H1 (cell line): ENCODE data around the gene C2orf74. TPM values are rescaled to one million over a fixed set of nuclear protein-coding genes. Genes with fewer than 3 reads are reported as not detected.

Source experiments
- CTCF ChIA-PET: fragments of 300-600 bp; sonication (Branson Sonifier 250); formaldehyde crosslinking; loops from one replicate; lab custom pipeline; 2021; ENCODE audit not compliant: partially characterized antibody; lab: Charles Lee
- POLR2A ChIA-PET: fragments of 300-600 bp; sonication (Branson Sonifier 250); formaldehyde crosslinking; loops from one replicate; lab custom pipeline; 2021; ENCODE audit warnings: inconsistent platforms; ENCODE audit not compliant: partially characterized antibody; lab: Charles Lee
- DNase-seq, 2 experiments: peaks; one replicate each; pipeline versions ENCODE4 v3.0.0 to v3.0.0-alpha.2; 2010 to 2022; ENCODE audit warnings: low spot score in 2 of 2, low read depth in 1 of 2, mixed read lengths in 1 of 2
- FAIRE-seq: peaks from 2 replicates; lab custom pipeline; 2011; peaks lifted over from hg19 to GRCh38; lab: Jason Lieb, UNC
- H2AFZ ChIP-seq: 2 replicates; pipeline ENCODE4 v1.8.1; 2012; ENCODE audit warnings: low read length, inconsistent platforms
- H2AK5ac ChIP-seq: 2 replicates; pipeline ENCODE4 v1.6.1; 2013; ENCODE audit warnings: low read depth, low read length
- H2BK120ac ChIP-seq: replicated peaks from 2 replicates; pipeline ENCODE3; 2013; ENCODE audit warnings: low read depth, low read length, inconsistent platforms
- H2BK12ac ChIP-seq: 2 replicates; pipeline ENCODE4 v1.6.1; 2013; ENCODE audit warnings: low read depth, low read length
- H2BK15ac ChIP-seq: 2 replicates; pipeline ENCODE4 v1.6.1; 2013; ENCODE audit warnings: low read length
- H2BK20ac ChIP-seq: 2 replicates; pipeline ENCODE4 v1.6.1; 2013; ENCODE audit warnings: low read length
- H2BK5ac ChIP-seq: 2 replicates; pipeline ENCODE4 v1.6.1; 2013; ENCODE audit warnings: low read depth, low read length
- H3K14ac ChIP-seq: 2 replicates; pipeline ENCODE4 v1.6.1; 2013; ENCODE audit warnings: inconsistent platforms; ENCODE audit not compliant: insufficient read length
- H3K18ac ChIP-seq: 2 replicates; pipeline ENCODE4 v1.6.1; 2013; ENCODE audit warnings: low read length; ENCODE audit errors: extremely low read depth
- H3K23ac ChIP-seq: 2 replicates; pipeline ENCODE4 v1.6.1; 2013; ENCODE audit warnings: inconsistent platforms; ENCODE audit not compliant: insufficient read length
- H3K23me2 ChIP-seq: 2 replicates; pipeline ENCODE4 v1.6.1; 2013; ENCODE audit warnings: low read depth, low read length
- H3K27ac ChIP-seq: 2 replicates; pipeline ENCODE4 v1.6.1; 2011; ENCODE audit warnings: low read depth, low read length, inconsistent platforms
- H3K27me3 ChIP-seq, 4 experiments: replicated peaks in 1 of 4; 1 replicate in 1 of 4; 2 replicates in 3 of 4; pipeline versions ENCODE4 v1.6.1 to v1.8.1; 2011 to 2013; ENCODE audit warnings: low read length in 3 of 4, mild to moderate bottlenecking in 3 of 4, inconsistent platforms in 2 of 4, mixed read lengths in 2 of 4, moderate library complexity in 1 of 4; ENCODE audit not compliant: control insufficient read depth in 3 of 4, insufficient read depth in 3 of 4; ENCODE audit errors: extremely low read depth in 1 of 4
- H3K36me3 ChIP-seq, 4 experiments: 2 replicates each; pipeline versions ENCODE4 v1.6.1 to v1.8.1; 2011 to 2013; ENCODE audit warnings: mild to moderate bottlenecking in 4 of 4, low read length in 3 of 4, moderate library complexity in 2 of 4, control low read depth in 1 of 4, inconsistent platforms in 1 of 4; ENCODE audit not compliant: insufficient read depth in 4 of 4, control insufficient read depth in 2 of 4
- H3K4ac ChIP-seq: replicated peaks from 2 replicates; pipeline ENCODE3; 2013; ENCODE audit warnings: low read length, low read depth, mixed read lengths, inconsistent platforms; ENCODE audit not compliant: insufficient read length
- H3K4me1 ChIP-seq, 4 experiments: replicated peaks in 1 of 4; 1 replicate in 1 of 4; 2 replicates in 3 of 4; pipeline versions ENCODE4 v1.6.1 to v1.8.1; 2011 to 2013; ENCODE audit warnings: low read length in 3 of 4, inconsistent platforms in 2 of 4, mixed read lengths in 1 of 4; ENCODE audit not compliant: insufficient read depth in 4 of 4, control insufficient read depth in 3 of 4
- H3K4me2 ChIP-seq, 2 experiments: 2 replicates each; pipeline versions ENCODE4 v1.6.1 to v1.8.1; 2011 to 2013; ENCODE audit warnings: low read depth in 2 of 2, low read length in 2 of 2, control low read depth in 1 of 2, inconsistent platforms in 1 of 2, mild to moderate bottlenecking in 1 of 2; ENCODE audit not compliant: insufficient read depth in 1 of 2
- H3K4me3 ChIP-seq, 4 experiments: fragments of 200-600, 300-600 bp in 1 of 4; sonication (generic), shearing (Covaris generic), sonication (Bioruptor Twin) in 1 of 4; 2 replicates each; pipeline versions ENCODE4 v1.5.1 to v1.8.1; 2011 to 2016; ENCODE audit warnings: low read length in 4 of 4, low read depth in 3 of 4, control low read depth in 2 of 4, inconsistent platforms in 2 of 4, mild to moderate bottlenecking in 2 of 4, mixed read lengths in 1 of 4, moderate library complexity in 1 of 4; ENCODE audit not compliant: insufficient read depth in 2 of 4; ENCODE audit errors: extremely low read depth in 1 of 4
- H3K56ac ChIP-seq: replicated peaks from 2 replicates; pipeline ENCODE3; 2013; ENCODE audit warnings: low read depth, mild to moderate bottlenecking, mixed read lengths, low read length, inconsistent platforms; ENCODE audit not compliant: insufficient read length
- H3K79me1 ChIP-seq: 2 replicates; pipeline ENCODE4 v1.6.1; 2013; ENCODE audit warnings: low read depth, low read length, control low read depth
- H3K79me2 ChIP-seq, 2 experiments: 2 replicates each; pipeline versions ENCODE4 v1.6.1 to v1.8.1; 2012 to 2013; ENCODE audit warnings: low read length in 2 of 2, mild to moderate bottlenecking in 2 of 2, inconsistent platforms in 1 of 2; ENCODE audit not compliant: insufficient read depth in 2 of 2, control insufficient read depth in 1 of 2
- H3K9ac ChIP-seq, 4 experiments: replicated peaks in 1 of 4; 1 replicate in 1 of 4; 2 replicates in 3 of 4; pipeline versions ENCODE4 v1.6.1 to v1.8.1; 2011 to 2013; ENCODE audit warnings: low read depth in 3 of 4, low read length in 3 of 4, control low read depth in 2 of 4, mild to moderate bottlenecking in 2 of 4, moderate library complexity in 2 of 4, inconsistent platforms in 1 of 4; ENCODE audit errors: extremely low read depth in 1 of 4
- H3K9me3 ChIP-seq, 2 experiments: 2 replicates each; pipeline versions ENCODE4 v1.6.1 to v1.8.1; 2012 to 2013; ENCODE audit warnings: mild to moderate bottlenecking in 2 of 2, moderate library complexity in 2 of 2, control low read depth in 1 of 2, inconsistent platforms in 1 of 2, low read depth in 1 of 2, low read length in 1 of 2, mixed read lengths in 1 of 2; ENCODE audit not compliant: insufficient read depth in 2 of 2
- H4K20me1 ChIP-seq, 2 experiments: replicated peaks in 1 of 2; 2 replicates each; pipeline versions ENCODE3 to v1.8.1; 2011 to 2013; ENCODE audit warnings: inconsistent platforms in 2 of 2, low read length in 2 of 2, mild to moderate bottlenecking in 1 of 2; ENCODE audit not compliant: insufficient read depth in 2 of 2, control insufficient read depth in 1 of 2
- H4K5ac ChIP-seq: 2 replicates; pipeline ENCODE4 v1.6.1; 2013; ENCODE audit warnings: low read length, low read depth, mixed read lengths, inconsistent platforms; ENCODE audit not compliant: insufficient read length
- H4K8ac ChIP-seq: 2 replicates; pipeline ENCODE4 v1.8.0; 2013; ENCODE audit warnings: mild to moderate bottlenecking, moderate library complexity, low read length, inconsistent platforms; ENCODE audit not compliant: insufficient read depth; ENCODE audit errors: extremely low read depth
- H4K91ac ChIP-seq: replicated peaks from 2 replicates; pipeline ENCODE3; 2013; ENCODE audit warnings: low read length, mixed read lengths, inconsistent platforms; ENCODE audit not compliant: insufficient read length
- BRCA1 ChIP-seq: IDR thresholded peaks from 2 replicates; pipeline ENCODE4 v1.6.1; 2012; ENCODE audit warnings: low read depth, low read length, improper control_type of control experiment
- EGR1 ChIP-seq: IDR thresholded peaks from 2 replicates; pipeline ENCODE4 v1.6.1; 2011; ENCODE audit warnings: low read depth, low read length, borderline replicate concordance
- EZH2 ChIP-seq: fragments of 200-600 bp; sonication (generic); IDR thresholded peaks from 2 replicates; pipeline ENCODE4 v1.7.1; 2012; ENCODE audit warnings: low read depth, mild to moderate bottlenecking, moderate library complexity, low read length, inconsistent platforms; ENCODE audit not compliant: severe bottlenecking
- GTF2F1 ChIP-seq: IDR thresholded peaks from 2 replicates; pipeline ENCODE4 v1.6.1; 2012; ENCODE audit warnings: low read depth, low read length, improper control_type of control experiment, borderline replicate concordance
- JUN ChIP-seq: IDR thresholded peaks from 2 replicates; pipeline ENCODE4 v1.6.1; 2011; ENCODE audit warnings: low read depth, mild to moderate bottlenecking, improper control_type of control experiment, low read length
- JUND ChIP-seq: IDR thresholded peaks from 2 replicates; pipeline ENCODE4 v1.6.1; 2011; ENCODE audit warnings: mild to moderate bottlenecking, improper control_type of control experiment, low read length
- NANOG ChIP-seq: IDR thresholded peaks from 2 replicates; pipeline ENCODE4 v1.6.1; 2011; ENCODE audit warnings: low read length, low read depth, mild to moderate bottlenecking, inconsistent platforms; ENCODE audit not compliant: insufficient read depth, poor library complexity, severe bottlenecking
- PHF8 ChIP-seq: fragments of 200-600 bp; sonication (generic); conservative IDR thresholded peaks from 2 replicates; pipeline ENCODE4 v1.7.1; 2012; ENCODE audit warnings: low read depth, mild to moderate bottlenecking, inconsistent platforms, low read length, moderate library complexity
- POU5F1 ChIP-seq: IDR thresholded peaks from 2 replicates; pipeline ENCODE4 v1.6.1; 2011; ENCODE audit warnings: low read depth, mild to moderate bottlenecking, low read length, moderate library complexity
- SIX5 ChIP-seq: IDR thresholded peaks from 2 replicates; pipeline ENCODE4 v1.6.1; 2011; ENCODE audit warnings: mild to moderate bottlenecking, low read depth, low read length
- SP1 ChIP-seq: IDR thresholded peaks from 2 replicates; pipeline ENCODE4 v1.6.1; 2011; ENCODE audit warnings: low read depth, low read length
- SP4 ChIP-seq: IDR thresholded peaks from 2 replicates; pipeline ENCODE4 v1.6.1; 2012; ENCODE audit warnings: low read length, inconsistent platforms
- SUZ12 ChIP-seq: fragments of 200-600 bp; sonication (generic); IDR thresholded peaks from 2 replicates; pipeline ENCODE4 v1.6.1; 2012; ENCODE audit warnings: mild to moderate bottlenecking, inconsistent platforms, low read length, moderate library complexity, mixed read lengths
- WGBS, 2 experiments: shearing (Covaris generic) in 1 of 2; methylation state at CpG; one replicate each; pipeline versions ENCODE4 v1.1.6 to v1.1.7; 2013 to 2015; ENCODE audit warnings: low lambda C conversion rate in 2 of 2, mixed read lengths in 2 of 2, inconsistent platforms in 1 of 2, low coverage in 1 of 2, missing lambda C conversion rate in 1 of 2; ENCODE audit not compliant: insufficient replicate concordance in 2 of 2, insufficient coverage in 1 of 2, insufficient read length in 1 of 2; ENCODE audit errors: extremely low coverage in 1 of 2, missing lambda C conversion rate in 1 of 2; 5-methylcytosine and 5-hydroxymethylcytosine counted together
- polyA plus RNA-seq, 7 experiments: library from polyadenylated mRNA; depleted of rRNA in 3 of 7; stranded (reverse) in 5 of 7; unstranded in 2 of 7; fragments of >200 nt in 5 of 7; fragments of 200-250 nt in 2 of 7; gene quantifications; 1 replicate in 5 of 7; 2 replicates in 1 of 7; 4 replicates in 1 of 7; pipeline versions ENCODE4 v1.2.1 to v1.2.3, GENCODE V29; 2011 to 2013; ENCODE audit warnings: missing spikeins in 2 of 7, mixed read lengths in 2 of 7
- total RNA-seq: library from RNA; stranded (reverse); fragmentation: NEBNext Ultra II Directional; extraction: Animal tissue kit (Norgen Biotek cat#: 25700); gene quantifications from 2 replicates; pipeline ENCODE4 v1.2.1, GENCODE V29; 2021
- TF ChIP-seq, protein P1 (sequence below): IDR thresholded peaks from 2 replicates; pipeline ENCODE4 v1.6.1; 2011; ENCODE audit warnings: low read length, improper control_type of control experiment

Gene C2orf74
- total and polyA plus RNA-seq, 2 of the 8 experiments (the other 6 are each of a cell fraction or from before 2014, with no cell fraction given), result 2.6 to 9.3 TPM

DNA sequence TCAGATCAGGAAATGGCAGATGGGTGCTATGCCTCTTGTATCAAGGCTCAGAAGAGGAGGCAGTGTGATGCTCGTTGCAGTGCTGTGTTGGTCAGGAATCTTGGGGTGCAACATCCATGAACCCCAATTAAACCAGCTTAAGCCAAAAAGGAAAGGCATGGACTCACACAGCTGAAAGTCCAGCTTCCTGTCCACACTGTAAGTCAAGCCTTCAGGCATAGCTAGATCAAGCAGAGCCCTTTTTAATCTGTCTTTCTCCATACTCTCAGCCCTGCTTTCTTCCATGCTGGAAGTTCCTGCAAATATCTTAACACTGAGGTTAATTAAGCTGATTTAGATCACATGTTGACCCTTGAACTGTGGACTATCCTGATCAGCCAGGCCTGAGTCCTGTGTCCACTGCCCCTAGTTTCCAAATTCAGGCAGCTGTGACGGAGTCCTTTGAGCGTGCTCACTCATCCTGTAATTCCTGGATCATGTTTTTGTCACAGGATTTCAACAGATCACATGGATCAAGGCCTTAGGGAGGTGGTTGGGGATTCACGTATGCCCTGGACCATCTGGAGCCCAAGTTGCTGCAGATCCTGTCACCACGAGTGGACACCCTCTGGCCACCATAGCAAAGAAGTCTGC is 4.5 kb upstream of the C2orf74 start:
- no peak overlapping the region for H3K9ac ChIP-seq
- no peak overlapping the region for H2BK20ac ChIP-seq
- no peak overlapping the region for H3K56ac ChIP-seq
- H3K9me3 ChIP-seq, result no peaks in the 10 kb centered on the region
- no peak overlapping the region for H3K27ac ChIP-seq
- WGBS, 2 experiments, result 79% methylated on average over 5 of the region's 5 CpGs; no CpG with 5 or more reads in 1 of the 2 experiments
- H4K20me1 ChIP-seq, result no peaks in the 10 kb centered on the region
- no peaks in the 10 kb centered on the region for H3K27me3 ChIP-seq
- no peak overlapping the region for H3K4ac ChIP-seq
- H2BK5ac ChIP-seq, result no peak overlapping the region
- no peak overlapping the region for H3K14ac ChIP-seq
- H3K23me2 ChIP-seq, result no peaks in the 10 kb centered on the region
- no peak overlapping the region for H3K23ac ChIP-seq
- H3K36me3 ChIP-seq, result no peaks in the 10 kb centered on the region
- no peak overlapping the region for H4K8ac ChIP-seq
- H4K91ac ChIP-seq, result no peak overlapping the region
- H2BK15ac ChIP-seq, result no peak overlapping the region
- no peak overlapping the region for H3K4me2 ChIP-seq
- no peak overlapping the region for H2AK5ac ChIP-seq
- no peak overlapping the region for H4K5ac ChIP-seq
- ChIA-PET CTCF (no interaction called here), POLR2A (no interaction called here)
- no peaks in the 10 kb centered on the region for H3K79me2 ChIP-seq
- no peak overlapping the region for H2BK12ac ChIP-seq
- no peak overlapping the region for H2AFZ ChIP-seq
- no peaks in the 10 kb centered on the region for H3K79me1 ChIP-seq
- H3K4me3 ChIP-seq, result no peak overlapping the region
- no peak overlapping the region for H2BK120ac ChIP-seq
- FAIRE-seq (no peak), DNase-seq (no peak)
- no peaks in the 10 kb centered on the region for H3K4me1 ChIP-seq
- no peak overlapping the region for H3K18ac ChIP-seq
- no peak for TF ChIP-seq GTF2F1
- no peak for TF ChIP-seq JUND
- TF ChIP-seq SUZ12, result no peak
- TF ChIP-seq NANOG, result no peak
- TF ChIP-seq SIX5, result no peak
- TF ChIP-seq PHF8, result no peak
- no peak for TF ChIP-seq EGR1
- no peak for TF ChIP-seq BRCA1
- TF ChIP-seq JUN, result no peak
- TF ChIP-seq SP4, result no peak
- no peak for TF ChIP-seq EZH2
- TF ChIP-seq POU5F1, result no peak
- TF ChIP-seq SP1, result no peak
- TF ChIP-seq, protein P1, sequence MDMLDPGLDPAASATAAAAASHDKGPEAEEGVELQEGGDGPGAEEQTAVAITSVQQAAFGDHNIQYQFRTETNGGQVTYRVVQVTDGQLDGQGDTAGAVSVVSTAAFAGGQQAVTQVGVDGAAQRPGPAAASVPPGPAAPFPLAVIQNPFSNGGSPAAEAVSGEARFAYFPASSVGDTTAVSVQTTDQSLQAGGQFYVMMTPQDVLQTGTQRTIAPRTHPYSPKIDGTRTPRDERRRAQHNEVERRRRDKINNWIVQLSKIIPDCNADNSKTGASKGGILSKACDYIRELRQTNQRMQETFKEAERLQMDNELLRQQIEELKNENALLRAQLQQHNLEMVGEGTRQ, result no peak
